OCI-LY7 (cell line): ENCODE measurements around the gene KRTAP19-4. TPM values are rescaled to one million over a fixed set of nuclear protein-coding genes. Genes with fewer than 3 reads are reported as not detected.

ENCODE experiments used
- BruUV-seq: library from RNA; stranded (reverse); fragments of 400-500 nt; replicated peaks from 2 replicates; lab custom pipeline; 2021; lab: Mats Ljungman, UMichigan
- CTCF ChIA-PET: fragments of 300-600 bp; sonication (Branson Sonifier 250); formaldehyde crosslinking; loops from one replicate; lab custom pipeline; 2022; ENCODE audit warnings: antibody characterized with exemption; ENCODE audit not compliant: unreplicated experiment; lab: Charles Lee
- POLR2A ChIA-PET: fragments of 300-600 bp; sonication (Branson Sonifier 250); formaldehyde crosslinking; loops from one replicate; lab custom pipeline; 2022; ENCODE audit warnings: antibody characterized with exemption; lab: Charles Lee
- DNase-seq: peaks from one replicate; pipeline ENCODE4 v3.0.0-alpha.2; 2015; ENCODE audit warnings: low spot score
- H2AFZ ChIP-seq: fragments of 200-600 bp; sonication (generic), shearing (Covaris generic); 2 replicates; pipeline ENCODE4 v1.6.1; 2014; ENCODE audit warnings: mild to moderate bottlenecking, antibody characterized with exemption, low read length, moderate library complexity
- H3K27ac ChIP-seq: fragments of 200-600 bp; sonication (generic); 2 replicates; pipeline ENCODE4 v1.5.1; 2014; ENCODE audit warnings: mixed run types, low read depth, mild to moderate bottlenecking, moderate library complexity, low read length, inconsistent platforms; ENCODE audit not compliant: poor library complexity, severe bottlenecking
- H3K36me3 ChIP-seq: fragments of 200-600 bp; sonication (generic); 2 replicates; pipeline ENCODE4 v1.6.1; 2014; ENCODE audit warnings: mild to moderate bottlenecking, antibody characterized with exemption, low read length, moderate library complexity, mixed read lengths; ENCODE audit not compliant: insufficient read depth
- H3K4me1 ChIP-seq: fragments of 200-600 bp; sonication (generic); 2 replicates; pipeline ENCODE4 v1.5.1; 2014; ENCODE audit warnings: mild to moderate bottlenecking, low read length; ENCODE audit not compliant: insufficient read depth, poor library complexity, severe bottlenecking
- H3K4me2 ChIP-seq: fragments of 200-600 bp; sonication (generic); 2 replicates; pipeline ENCODE4 v1.6.1; 2014; ENCODE audit warnings: mild to moderate bottlenecking, low read length
- H3K4me3 ChIP-seq: fragments of 200-600 bp; sonication (generic); 2 replicates; pipeline ENCODE4 v1.5.1; 2014; ENCODE audit warnings: mild to moderate bottlenecking, low read depth, low read length; ENCODE audit not compliant: poor library complexity, severe bottlenecking
- H3K79me2 ChIP-seq: fragments of 200-600 bp; sonication (generic); 2 replicates; pipeline ENCODE4 v1.6.1; 2016; ENCODE audit warnings: low read depth, mild to moderate bottlenecking, low read length, moderate library complexity, mixed read lengths; ENCODE audit not compliant: insufficient read depth
- H3K9me2 ChIP-seq: fragments of 200-600 bp; sonication (generic); 2 replicates; pipeline ENCODE4 v1.6.1; 2016; ENCODE audit warnings: mild to moderate bottlenecking, low read length, mixed read lengths; ENCODE audit not compliant: insufficient read depth
- H3K9me3 ChIP-seq: fragments of 200-600 bp; sonication (generic); 2 replicates; pipeline ENCODE4 v1.6.1; 2014; ENCODE audit warnings: mild to moderate bottlenecking, mixed run types, low read length, mixed read lengths
- H4K20me1 ChIP-seq: fragments of 200-600 bp; sonication (generic); 2 replicates; pipeline ENCODE4 v1.6.1; 2014; ENCODE audit warnings: mild to moderate bottlenecking, antibody characterized with exemption, low read length, moderate library complexity, mixed read lengths; ENCODE audit not compliant: insufficient read depth
- EZH2phosphoT487 ChIP-seq: fragments of 200-600 bp; sonication (generic); IDR thresholded peaks from 2 replicates; pipeline ENCODE4 v1.6.1; 2018; ENCODE audit warnings: low read depth, borderline replicate concordance, mild to moderate bottlenecking, mixed run types, antibody characterized with exemption, low read length, moderate library complexity, mixed read lengths
- intact Hi-C: fragments of 100-400 bp; cut with micrococcal nuclease; formaldehyde crosslinking; loops from one replicate; pipeline ENCODE4 v1.10.0; 2022; ENCODE audit not compliant: unreplicated experiment
- total RNA-seq, 2 experiments: library from RNA; depleted of rRNA in 1 of 2; stranded (reverse); fragments of >200 nt in 1 of 2; shearing (Covaris generic) in 1 of 2; gene quantifications; 2 replicates each; pipeline ENCODE4 v1.2.3, GENCODE V29; 2014 to 2022
- TF ChIP-seq, protein P1 (sequence below): fragments of 200-600 bp; sonication (generic); conservative IDR thresholded peaks from 2 replicates; pipeline ENCODE4 v1.5.1; 2014; ENCODE audit warnings: mild to moderate bottlenecking, antibody characterized with exemption, low read length, moderate library complexity, mixed read lengths

The KRTAP19-4 gene
- total RNA-seq, 2 experiments from 2014 or later: not detected

DNA sequence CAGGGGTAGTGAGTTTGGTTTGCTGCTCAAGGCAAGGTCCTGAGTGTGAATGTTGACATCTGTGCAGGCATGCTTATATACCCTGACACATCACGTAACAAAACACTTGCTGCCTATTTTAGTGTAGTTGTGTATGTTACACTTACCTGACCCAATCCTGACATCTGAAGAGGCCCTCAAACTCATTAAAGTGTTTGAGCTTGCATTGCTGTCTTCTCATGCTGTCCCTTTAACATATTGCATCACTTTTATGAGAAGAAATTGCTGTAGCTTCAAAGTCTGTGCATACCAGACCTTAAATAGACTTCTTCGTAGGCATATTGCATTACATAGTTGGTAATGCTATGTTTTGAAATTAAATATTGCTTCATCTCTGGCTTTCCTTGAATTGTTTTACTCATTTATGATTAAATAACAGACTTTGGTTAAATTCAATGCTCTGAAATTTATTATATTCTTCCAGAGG lies 5.0 kb downstream of the KRTAP19-4 start, which contains the start of gene KRTAP19-3:
Gene KRTAP19-3, minus strand, starts transcription at position 51 of the 466 bp plus-strand sequence. CDS start 56 bp downstream, outside the sequence.
- Histone ChIP-seq H3K4me2 (no peak within 1 kb of the TSS), H3K4me1 (no peaks in the 10 kb centered on the region), H3K27ac (no peak within 1 kb of the TSS), H2AFZ (no peak within 1 kb of the TSS), H3K4me3 (no peak within 1 kb of the TSS), H3K36me3 (no peaks in the 10 kb centered on the region), H3K9me3 (0 out of 2 replicates have a peak, but pooled peaks cover 5% of the 10 kb centered on the region), H3K9me2 (no peaks in the 10 kb centered on the region), H3K79me2 (no peaks in the 10 kb centered on the region), H4K20me1 (no peaks in the 10 kb centered on the region)
- ChIA-PET POLR2A (no interaction called here), CTCF (no interaction called here)
- no peak for DNase-seq
- intact Hi-C loops: no loop called here
- BruUV-seq: no TSS peak
- no peak for TF ChIP-seq EZH2phosphoT487
- TF ChIP-seq, protein P1, sequence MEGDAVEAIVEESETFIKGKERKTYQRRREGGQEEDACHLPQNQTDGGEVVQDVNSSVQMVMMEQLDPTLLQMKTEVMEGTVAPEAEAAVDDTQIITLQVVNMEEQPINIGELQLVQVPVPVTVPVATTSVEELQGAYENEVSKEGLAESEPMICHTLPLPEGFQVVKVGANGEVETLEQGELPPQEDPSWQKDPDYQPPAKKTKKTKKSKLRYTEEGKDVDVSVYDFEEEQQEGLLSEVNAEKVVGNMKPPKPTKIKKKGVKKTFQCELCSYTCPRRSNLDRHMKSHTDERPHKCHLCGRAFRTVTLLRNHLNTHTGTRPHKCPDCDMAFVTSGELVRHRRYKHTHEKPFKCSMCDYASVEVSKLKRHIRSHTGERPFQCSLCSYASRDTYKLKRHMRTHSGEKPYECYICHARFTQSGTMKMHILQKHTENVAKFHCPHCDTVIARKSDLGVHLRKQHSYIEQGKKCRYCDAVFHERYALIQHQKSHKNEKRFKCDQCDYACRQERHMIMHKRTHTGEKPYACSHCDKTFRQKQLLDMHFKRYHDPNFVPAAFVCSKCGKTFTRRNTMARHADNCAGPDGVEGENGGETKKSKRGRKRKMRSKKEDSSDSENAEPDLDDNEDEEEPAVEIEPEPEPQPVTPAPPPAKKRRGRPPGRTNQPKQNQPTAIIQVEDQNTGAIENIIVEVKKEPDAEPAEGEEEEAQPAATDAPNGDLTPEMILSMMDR: no peak

DNA sequence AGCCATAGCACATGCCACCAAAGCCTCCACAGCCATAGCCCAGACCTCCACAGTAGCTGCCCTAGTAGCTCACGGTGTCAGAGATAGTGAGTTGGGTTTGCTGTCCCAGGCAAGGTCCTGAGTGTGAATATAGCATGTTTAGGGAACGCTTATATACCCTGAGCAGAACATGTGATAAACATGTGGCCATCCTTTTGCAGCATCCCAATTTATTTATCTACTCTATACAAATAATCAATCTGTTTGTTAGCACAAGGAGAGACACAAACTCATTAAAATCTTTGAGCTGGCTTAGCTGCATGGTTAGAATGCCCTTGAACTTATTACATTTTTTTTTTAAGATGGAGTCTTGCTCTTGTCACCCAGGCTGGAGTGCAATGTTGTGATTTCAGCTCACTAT lies 9.6 kb downstream of the KRTAP19-4 start, which contains the start of gene KRTAP19-2:
Gene KRTAP19-2, minus strand, starts transcription at position 101 of the 400 bp plus-strand sequence. Its CDS starts 88 bp downstream, at position 13.
- Histone ChIP-seq H3K4me2 (no peak within 1 kb of the TSS), H4K20me1 (no peaks in the 10 kb centered on the region), H3K4me1 (no peaks in the 10 kb centered on the region), H3K4me3 (no peak within 1 kb of the TSS), H3K36me3 (no peaks in the 10 kb centered on the region), H3K9me2 (no peaks in the 10 kb centered on the region), H2AFZ (no peak within 1 kb of the TSS), H3K79me2 (no peaks in the 10 kb centered on the region), H3K9me3 (peaks cover 12% of the 10 kb centered on the region; the same call in 1 of the 2 replicates), H3K27ac (no peak within 1 kb of the TSS)
- no peak for DNase-seq
- POLR2A ChIA-PET: no interaction called here
- intact Hi-C loops: no loop called here
- CTCF ChIA-PET: no interaction called here
- no peak for TF ChIP-seq EZH2phosphoT487
- TF ChIP-seq, protein P1: no peak
- BruUV-seq: no TSS peak

- Histone ChIP-seq H3K4me3 (no peak overlapping the region), H3K4me1 (no peaks in the 10 kb centered on the region), H3K79me2 (no peaks in the 10 kb centered on the region), H3K27ac (no peak overlapping the region), H2AFZ (no peak overlapping the region), H3K9me2 (no peaks in the 10 kb centered on the region), H4K20me1 (no peaks in the 10 kb centered on the region), H3K4me2 (no peak overlapping the region), H3K9me3 (peaks cover 8% of the 10 kb centered on the region; the same call in 1 of the 2 replicates), H3K36me3 (no peaks in the 10 kb centered on the region)
- POLR2A ChIA-PET: no interaction called here
- no peak for DNase-seq
- TF ChIP-seq, protein P1: no peak
- CTCF ChIA-PET: no interaction called here
- BruUV-seq: no TSS peak
- intact Hi-C loops: no loop called here
These were observed 10.8 kb downstream of the KRTAP19-4 start for GRCh38 chr21:30486180-30486579.
